Suprapubic skin (tissue), 4 donors: ENCODE data around the gene P4HA2.

ENCODE experiments used
- CTCF ChIP-seq, 2 donors: fragments of 200-600 bp in 1 of 2; fragments of 450-650 bp in 1 of 2; sonication (generic) in 1 of 2; IDR thresholded peaks; one replicate each; pipeline ENCODE4 v1.5.1; 2016 to 2019; ENCODE audit warnings: antibody characterized with exemption in 2 of 2, mild to moderate bottlenecking in 1 of 2, moderate library complexity in 1 of 2
- EP300 ChIP-seq: sonication (generic); formaldehyde crosslinking; IDR thresholded peaks from one replicate; pipeline ENCODE4 v1.6.1; 2017; ENCODE audit warnings: antibody characterized with exemption
- POLR2AphosphoS5 ChIP-seq, 3 donors: sonication (generic); formaldehyde crosslinking; IDR thresholded peaks; one replicate each; pipeline ENCODE4 v1.6.1; 2017; ENCODE audit warnings: antibody characterized with exemption in 3 of 3

- TF ChIP-seq CTCF (IDR thresholded peaks at IDR 0.05) (no peak), POLR2AphosphoS5 (IDR thresholded peaks at IDR 0.05) (peak in 2 of 3 donors; percentile 23 to 52), EP300 (peak; percentile 19)
These were observed 12.3 kb downstream of the P4HA2 start for GRCh38 chr5:132215329-132215728.
